Body of pancreas (tissue), 4 donors: ENCODE results near the gene ATF3.

Experiments used
- POLR2A ChIP-seq, 3 donors: fragments of 450-650 bp; IDR thresholded peaks; one replicate each; pipeline ENCODE4 v1.6.1; 2016; ENCODE audit warnings: antibody characterized with exemption in 3 of 3, mild to moderate bottlenecking in 2 of 3
- TF ChIP-seq, protein P1 (sequence below), 7 experiments: fragments of 450-650 bp in 4 of 7; fragments of 200-600 bp in 3 of 7; sonication (generic) in 3 of 7; IDR thresholded peaks; one replicate each; pipeline ENCODE4 v1.5.1; 2016 to 2019; ENCODE audit warnings: antibody characterized with exemption in 7 of 7

DNA sequence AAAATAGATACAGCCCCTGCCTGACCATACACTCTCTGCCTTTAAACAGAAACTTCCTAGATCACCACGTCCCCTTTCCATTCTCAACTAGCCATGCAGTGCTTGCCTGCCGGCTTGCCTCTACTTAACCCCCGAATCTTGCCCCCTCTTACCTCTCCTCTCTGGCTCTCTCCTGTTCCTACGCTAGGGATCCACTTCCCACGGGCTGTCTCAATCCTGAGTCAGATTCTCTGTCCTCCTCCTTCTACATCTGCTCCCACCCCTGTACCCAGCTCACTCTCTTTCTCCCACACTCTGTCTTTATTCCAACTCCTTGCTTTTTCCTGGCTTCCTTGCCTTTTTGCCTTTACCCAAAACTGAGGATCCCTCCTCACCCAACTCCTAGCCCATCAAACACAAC lies 29.3 kb downstream of the ATF3 start:
- TF ChIP-seq, protein P1, sequence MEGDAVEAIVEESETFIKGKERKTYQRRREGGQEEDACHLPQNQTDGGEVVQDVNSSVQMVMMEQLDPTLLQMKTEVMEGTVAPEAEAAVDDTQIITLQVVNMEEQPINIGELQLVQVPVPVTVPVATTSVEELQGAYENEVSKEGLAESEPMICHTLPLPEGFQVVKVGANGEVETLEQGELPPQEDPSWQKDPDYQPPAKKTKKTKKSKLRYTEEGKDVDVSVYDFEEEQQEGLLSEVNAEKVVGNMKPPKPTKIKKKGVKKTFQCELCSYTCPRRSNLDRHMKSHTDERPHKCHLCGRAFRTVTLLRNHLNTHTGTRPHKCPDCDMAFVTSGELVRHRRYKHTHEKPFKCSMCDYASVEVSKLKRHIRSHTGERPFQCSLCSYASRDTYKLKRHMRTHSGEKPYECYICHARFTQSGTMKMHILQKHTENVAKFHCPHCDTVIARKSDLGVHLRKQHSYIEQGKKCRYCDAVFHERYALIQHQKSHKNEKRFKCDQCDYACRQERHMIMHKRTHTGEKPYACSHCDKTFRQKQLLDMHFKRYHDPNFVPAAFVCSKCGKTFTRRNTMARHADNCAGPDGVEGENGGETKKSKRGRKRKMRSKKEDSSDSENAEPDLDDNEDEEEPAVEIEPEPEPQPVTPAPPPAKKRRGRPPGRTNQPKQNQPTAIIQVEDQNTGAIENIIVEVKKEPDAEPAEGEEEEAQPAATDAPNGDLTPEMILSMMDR (IDR thresholded peaks at IDR 0.05), result no peak
- TF ChIP-seq POLR2A (IDR thresholded peaks at IDR 0.05), result no peak
